GM19395 (cell line): ENCODE results near the gene SMIM34.
"Not testable (repeated sequence)": the region's sequence is repeated elsewhere in the genome, so short reads cannot be mapped to it uniquely, and the experiment has no call there.

Experiments used
- ATAC-seq: cut with Tn5 transposase; IDR thresholded peaks from one replicate; pipeline ENCODE4 v1.9.1; 2021; ENCODE audit warnings: mild to moderate bottlenecking, moderate library complexity; ENCODE audit not compliant: unreplicated experiment

The SMIM34 gene

GRCh38 chr21:34374462-34374861, 49.3 kb downstream of the SMIM34 start:
- not testable (repeated sequence) for ATAC-seq

GRCh38 chr21:34372321-34372720, 51.4 kb downstream of the SMIM34 start:
- ATAC-seq, result no peak

DNA sequence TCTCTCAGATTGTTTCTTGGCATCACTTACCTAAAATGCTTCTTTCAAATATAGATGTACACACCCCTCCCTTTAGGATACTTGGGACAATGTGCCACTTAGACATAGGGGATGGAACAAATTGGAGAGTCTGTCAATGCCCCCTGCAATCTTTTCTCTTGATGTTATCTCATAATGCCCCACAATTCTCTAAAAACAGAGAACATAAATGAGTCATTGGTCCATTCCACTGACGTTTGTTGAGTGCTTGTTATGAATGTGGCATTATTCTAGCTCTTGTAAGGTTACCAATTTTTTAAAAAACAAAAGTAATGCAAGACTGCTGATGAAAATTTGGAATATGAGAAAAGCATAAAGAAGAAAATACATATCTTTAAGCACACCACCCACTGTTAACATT, 54.0 kb downstream of the SMIM34 start:
- ATAC-seq, result no peak
